GM23338 (cell line): ENCODE data around the gene LHX3. TPM values are rescaled to one million over a fixed set of nuclear protein-coding genes. Genes with fewer than 3 reads are reported as not detected.

Source experiments
- ATAC-seq: fragments of 200-7000 bp; cut with Tn5 transposase; 3 replicates; pipeline ENCODE4 v1.9.1; 2020
- DNase-seq: peaks from one replicate; pipeline ENCODE4 v3.0.0-alpha.2; 2015; ENCODE audit warnings: low spot score
- H2AFZ ChIP-seq: fragments of 200-600 bp; sonication (generic); 2 replicates; pipeline ENCODE4 v1.8.0; 2016; ENCODE audit warnings: antibody characterized with exemption, mild to moderate bottlenecking, moderate library complexity
- H3F3A ChIP-seq: fragments of 200-600 bp; sonication (generic); replicated peaks from 2 replicates; pipeline ENCODE4 v1.8.0; 2017; ENCODE audit warnings: antibody characterized with exemption, mixed run types, low read depth
- H3K27ac ChIP-seq: fragments of 200-600 bp; sonication (generic); 2 replicates; pipeline ENCODE4 v1.6.1; 2016; ENCODE audit warnings: low read depth
- H3K27me3 ChIP-seq: fragments of 200-600 bp; sonication (generic); 2 replicates; pipeline ENCODE4 v1.8.0; 2016; ENCODE audit warnings: mild to moderate bottlenecking, mixed run types, moderate library complexity; ENCODE audit not compliant: insufficient read depth
- H3K36me3 ChIP-seq: fragments of 200-600 bp; sonication (generic); 2 replicates; pipeline ENCODE4 v1.8.0; 2016; ENCODE audit warnings: mild to moderate bottlenecking; ENCODE audit not compliant: insufficient read depth
- H3K4me1 ChIP-seq: fragments of 200-600 bp; sonication (generic); 2 replicates; pipeline ENCODE4 v1.8.0; 2016; ENCODE audit warnings: mild to moderate bottlenecking, moderate library complexity; ENCODE audit not compliant: insufficient read depth
- H3K4me2 ChIP-seq: fragments of 200-600 bp; sonication (generic); 2 replicates; pipeline ENCODE4 v1.7.1; 2017; ENCODE audit warnings: mixed run types
- H3K4me3 ChIP-seq: fragments of 200-600 bp; sonication (generic); 2 replicates; pipeline ENCODE4 v1.6.1; 2016; ENCODE audit warnings: mixed run types
- H3K79me2 ChIP-seq: fragments of 200-600 bp; sonication (generic); replicated peaks from 2 replicates; pipeline ENCODE4 v1.8.0; 2017; ENCODE audit warnings: mild to moderate bottlenecking; ENCODE audit not compliant: insufficient read depth
- H3K9me2 ChIP-seq: fragments of 200-600 bp; sonication (generic); 2 replicates; pipeline ENCODE4 v1.8.0; 2017; ENCODE audit not compliant: insufficient read depth
- H4K20me1 ChIP-seq: fragments of 200-600 bp; sonication (generic); replicated peaks from 2 replicates; pipeline ENCODE4 v1.8.0; 2017; ENCODE audit warnings: mild to moderate bottlenecking; ENCODE audit not compliant: insufficient read depth
- H3K27ac Mint-ChIP-seq: 2 replicates; pipeline ENCODE4 v1.8.0; 2020; ENCODE audit warnings: inconsistent platforms, mild to moderate bottlenecking, moderate library complexity, mixed read lengths
- H3K27me3 Mint-ChIP-seq: 3 replicates; pipeline ENCODE4 v1.8.0; 2022; ENCODE audit warnings: low read depth, mild to moderate bottlenecking, moderate library complexity, mixed read lengths, inconsistent platforms; ENCODE audit not compliant: insufficient read depth, poor library complexity
- H3K36me3 Mint-ChIP-seq: 3 replicates; pipeline ENCODE4 v1.8.0; 2021; ENCODE audit warnings: low read depth, mild to moderate bottlenecking, inconsistent platforms, moderate library complexity, mixed read lengths
- H3K4me1 Mint-ChIP-seq: 3 replicates; pipeline ENCODE4 v1.8.0; 2020; ENCODE audit warnings: mild to moderate bottlenecking, inconsistent platforms, mixed read lengths
- H3K4me3 Mint-ChIP-seq: 3 replicates; pipeline ENCODE4 v1.8.0; 2021; ENCODE audit warnings: moderate library complexity, mild to moderate bottlenecking, inconsistent platforms, mixed read lengths
- H3K9me3 Mint-ChIP-seq: 3 replicates; pipeline ENCODE4 v1.8.0; 2020; ENCODE audit warnings: moderate library complexity, mild to moderate bottlenecking, inconsistent platforms, mixed read lengths
- EZH2 ChIP-seq: fragments of 200-600 bp; sonication (generic); IDR thresholded peaks from one replicate; pipeline ENCODE4 v1.8.0; 2017; ENCODE audit warnings: antibody characterized with exemption, mild to moderate bottlenecking, low read depth; ENCODE audit not compliant: unreplicated experiment
- STAT1 ChIP-seq: IDR thresholded peaks from one replicate; pipeline ENCODE4 v1.6.1; 2016; ENCODE audit warnings: antibody characterized with exemption; ENCODE audit not compliant: unreplicated experiment
- polyA plus RNA-seq: library from polyadenylated mRNA; unstranded; fragments of >200 nt; fragmentation: Nextera tagmentation; extraction: Ambion mirVana; gene quantifications from 2 replicates; pipeline ENCODE4 v1.2.1, GENCODE V29; 2016
- total RNA-seq: library from RNA; depleted of rRNA; stranded (reverse); fragments of >200 nt; shearing (Covaris generic); gene quantifications from 2 replicates; pipeline ENCODE4 v1.2.3, GENCODE V29; 2014
- TF ChIP-seq, protein P1 (sequence below): fragments of 250-450 bp; sonication (Bioruptor Pico); IDR thresholded peaks from 2 replicates; pipeline ENCODE4 v1.5.0; 2020; ENCODE audit warnings: mild to moderate bottlenecking, moderate library complexity
- TF ChIP-seq, protein P2 (sequence below): IDR thresholded peaks from one replicate; pipeline ENCODE4 v1.6.1; 2018; ENCODE audit warnings: antibody characterized with exemption; ENCODE audit not compliant: unreplicated experiment
- TF ChIP-seq, protein P3 (sequence below), 2 experiments: fragments of 200-600 bp in 1 of 2; sonication (generic) in 1 of 2; conservative IDR thresholded peaks; 2 replicates each; pipeline versions ENCODE4 v1.5.1 to v1.6.1; 2016 to 2017; ENCODE audit warnings: antibody characterized with exemption in 2 of 2, low read depth in 2 of 2, mild to moderate bottlenecking in 2 of 2, moderate library complexity in 1 of 2
- TF ChIP-seq, protein P4 (sequence below): IDR thresholded peaks from 2 replicates; pipeline ENCODE4 v1.6.1; 2016; ENCODE audit warnings: antibody characterized with exemption

LHX3 gene
- total and polyA plus RNA-seq, 2 experiments from 2014 or later = 0.08 TPM; not detected in 1

DNA sequence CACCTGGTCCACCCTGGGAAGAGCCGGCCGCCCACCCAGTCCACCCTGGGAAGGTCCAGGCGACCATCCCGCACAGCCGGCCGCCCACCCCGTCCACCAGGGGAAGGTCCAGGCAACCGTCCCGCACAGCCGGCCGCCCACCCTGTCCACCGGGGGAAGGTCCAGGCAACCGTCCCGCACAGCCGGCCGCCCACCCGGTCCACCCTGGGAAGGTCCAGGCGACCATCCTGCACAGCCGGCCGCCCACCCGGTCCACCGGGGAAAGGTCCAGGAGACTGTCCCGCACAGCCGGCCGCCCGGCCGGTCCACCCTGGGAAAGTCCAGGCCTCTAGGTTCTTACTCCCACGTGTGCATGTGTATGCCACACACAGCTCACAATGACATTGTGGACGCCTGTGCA is 47.4 kb upstream of the LHX3 start (continued):
- TF ChIP-seq, protein P1, sequence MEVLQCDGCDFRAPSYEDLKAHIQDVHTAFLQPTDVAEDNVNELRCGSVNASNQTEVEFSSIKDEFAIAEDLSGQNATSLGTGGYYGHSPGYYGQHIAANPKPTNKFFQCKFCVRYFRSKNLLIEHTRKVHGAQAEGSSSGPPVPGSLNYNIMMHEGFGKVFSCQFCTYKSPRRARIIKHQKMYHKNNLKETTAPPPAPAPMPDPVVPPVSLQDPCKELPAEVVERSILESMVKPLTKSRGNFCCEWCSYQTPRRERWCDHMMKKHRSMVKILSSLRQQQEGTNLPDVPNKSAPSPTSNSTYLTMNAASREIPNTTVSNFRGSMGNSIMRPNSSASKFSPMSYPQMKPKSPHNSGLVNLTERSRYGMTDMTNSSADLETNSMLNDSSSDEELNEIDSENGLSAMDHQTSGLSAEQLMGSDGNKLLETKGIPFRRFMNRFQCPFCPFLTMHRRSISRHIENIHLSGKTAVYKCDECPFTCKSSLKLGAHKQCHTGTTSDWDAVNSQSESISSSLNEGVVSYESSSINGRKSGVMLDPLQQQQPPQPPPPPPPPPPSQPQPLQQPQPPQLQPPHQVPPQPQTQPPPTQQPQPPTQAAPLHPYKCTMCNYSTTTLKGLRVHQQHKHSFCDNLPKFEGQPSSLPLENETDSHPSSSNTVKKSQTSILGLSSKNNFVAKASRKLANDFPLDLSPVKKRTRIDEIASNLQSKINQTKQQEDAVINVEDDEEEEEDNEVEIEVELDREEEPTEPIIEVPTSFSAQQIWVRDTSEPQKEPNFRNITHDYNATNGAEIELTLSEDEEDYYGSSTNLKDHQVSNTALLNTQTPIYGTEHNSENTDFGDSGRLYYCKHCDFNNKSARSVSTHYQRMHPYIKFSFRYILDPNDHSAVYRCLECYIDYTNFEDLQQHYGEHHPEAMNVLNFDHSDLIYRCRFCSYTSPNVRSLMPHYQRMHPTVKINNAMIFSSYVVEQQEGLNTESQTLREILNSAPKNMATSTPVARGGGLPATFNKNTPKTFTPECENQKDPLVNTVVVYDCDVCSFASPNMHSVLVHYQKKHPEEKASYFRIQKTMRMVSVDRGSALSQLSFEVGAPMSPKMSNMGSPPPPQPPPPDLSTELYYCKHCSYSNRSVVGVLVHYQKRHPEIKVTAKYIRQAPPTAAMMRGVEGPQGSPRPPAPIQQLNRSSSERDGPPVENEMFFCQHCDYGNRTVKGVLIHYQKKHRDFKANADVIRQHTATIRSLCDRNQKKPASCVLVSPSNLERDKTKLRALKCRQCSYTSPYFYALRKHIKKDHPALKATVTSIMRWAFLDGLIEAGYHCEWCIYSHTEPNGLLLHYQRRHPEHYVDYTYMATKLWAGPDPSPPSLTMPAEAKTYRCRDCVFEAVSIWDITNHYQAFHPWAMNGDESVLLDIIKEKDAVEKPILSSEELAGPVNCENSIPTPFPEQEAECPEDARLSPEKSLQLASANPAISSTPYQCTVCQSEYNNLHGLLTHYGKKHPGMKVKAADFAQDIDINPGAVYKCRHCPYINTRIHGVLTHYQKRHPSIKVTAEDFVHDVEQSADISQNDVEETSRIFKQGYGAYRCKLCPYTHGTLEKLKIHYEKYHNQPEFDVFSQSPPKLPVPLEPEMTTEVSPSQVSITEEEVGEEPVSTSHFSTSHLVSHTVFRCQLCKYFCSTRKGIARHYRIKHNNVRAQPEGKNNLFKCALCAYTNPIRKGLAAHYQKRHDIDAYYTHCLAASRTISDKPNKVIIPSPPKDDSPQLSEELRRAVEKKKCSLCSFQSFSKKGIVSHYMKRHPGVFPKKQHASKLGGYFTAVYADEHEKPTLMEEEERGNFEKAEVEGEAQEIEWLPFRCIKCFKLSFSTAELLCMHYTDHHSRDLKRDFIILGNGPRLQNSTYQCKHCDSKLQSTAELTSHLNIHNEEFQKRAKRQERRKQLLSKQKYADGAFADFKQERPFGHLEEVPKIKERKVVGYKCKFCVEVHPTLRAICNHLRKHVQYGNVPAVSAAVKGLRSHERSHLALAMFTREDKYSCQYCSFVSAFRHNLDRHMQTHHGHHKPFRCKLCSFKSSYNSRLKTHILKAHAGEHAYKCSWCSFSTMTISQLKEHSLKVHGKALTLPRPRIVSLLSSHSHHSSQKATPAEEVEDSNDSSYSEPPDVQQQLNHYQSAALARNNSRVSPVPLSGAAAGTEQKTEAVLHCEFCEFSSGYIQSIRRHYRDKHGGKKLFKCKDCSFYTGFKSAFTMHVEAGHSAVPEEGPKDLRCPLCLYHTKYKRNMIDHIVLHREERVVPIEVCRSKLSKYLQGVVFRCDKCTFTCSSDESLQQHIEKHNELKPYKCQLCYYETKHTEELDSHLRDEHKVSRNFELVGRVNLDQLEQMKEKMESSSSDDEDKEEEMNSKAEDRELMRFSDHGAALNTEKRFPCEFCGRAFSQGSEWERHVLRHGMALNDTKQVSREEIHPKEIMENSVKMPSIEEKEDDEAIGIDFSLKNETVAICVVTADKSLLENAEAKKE (CRISPR knock-in tag) = no peak

DNA sequence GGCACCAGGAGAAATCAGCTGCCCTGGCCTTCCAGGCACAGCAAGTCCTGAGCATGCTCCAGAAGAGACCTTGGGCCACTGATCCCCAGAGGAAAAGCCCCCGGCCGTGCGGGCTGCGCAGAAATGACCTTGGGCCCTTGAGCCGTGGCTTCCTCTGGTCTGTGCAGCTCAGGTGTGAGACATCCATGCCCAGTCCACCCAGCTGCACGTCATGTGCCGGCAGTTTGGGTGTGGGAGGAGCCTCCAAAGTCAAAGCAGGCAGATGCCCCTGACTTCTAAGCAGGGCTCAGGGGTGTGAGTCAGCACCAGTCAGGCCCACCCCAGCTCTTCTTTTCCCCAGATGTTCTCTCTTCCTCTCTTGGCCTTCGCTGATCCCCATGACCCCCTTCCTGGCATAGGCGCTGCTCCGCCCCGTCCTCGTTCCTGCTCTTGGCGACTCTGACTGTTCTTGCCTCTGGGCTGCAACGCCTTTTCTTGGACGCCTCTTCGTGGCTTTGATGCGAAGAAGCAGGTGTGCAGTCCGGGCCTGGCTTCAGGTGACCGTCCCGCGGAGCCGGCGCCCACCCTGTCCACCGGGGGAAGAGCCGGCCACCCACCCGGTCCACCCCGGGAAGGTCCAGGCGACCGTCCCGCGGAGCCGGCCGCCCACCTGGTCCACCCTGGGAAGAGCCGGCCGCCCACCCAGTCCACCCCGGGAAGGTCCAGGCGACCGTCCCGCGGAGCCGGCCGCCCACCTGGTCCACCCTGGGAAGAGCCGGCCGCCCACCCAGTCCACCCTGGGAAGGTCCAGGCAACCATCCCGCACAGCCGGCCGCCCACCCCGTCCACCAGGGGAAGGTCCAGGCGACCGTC is 46.6 kb upstream of the LHX3 start:
- H3K27me3 ChIP-seq = 0 out of 2 replicates have a peak, but pooled peaks cover 2% of the 10 kb centered on the region
- no peak overlapping the region for H3K27ac ChIP-seq
- H3K4me2 ChIP-seq = no peak overlapping the region
- no peak overlapping the region for H3K4me3 ChIP-seq
- no peaks in the 10 kb centered on the region for H3K9me3 Mint-ChIP-seq
- H3K4me1 Mint-ChIP-seq = peaks cover 15% of the 10 kb centered on the region
- no peaks in the 10 kb centered on the region for H3K9me2 ChIP-seq
- no peaks in the 10 kb centered on the region for H3K4me1 ChIP-seq
- ATAC-seq (no peak), DNase-seq (no peak)
- no peak overlapping the region for H3K27ac Mint-ChIP-seq
- no peaks in the 10 kb centered on the region for H3K79me2 ChIP-seq
- no peak overlapping the region for H2AFZ ChIP-seq
- H3K36me3 ChIP-seq = no peaks in the 10 kb centered on the region
- H3K27me3 Mint-ChIP-seq = peaks cover 17% of the 10 kb centered on the region
- H3F3A ChIP-seq = no peaks in the 10 kb centered on the region
- no peak overlapping the region for H3K4me3 Mint-ChIP-seq
- no peaks in the 10 kb centered on the region for H4K20me1 ChIP-seq
- H3K36me3 Mint-ChIP-seq = no peaks in the 10 kb centered on the region
- TF ChIP-seq EZH2 = no peak
- TF ChIP-seq, protein P2, sequence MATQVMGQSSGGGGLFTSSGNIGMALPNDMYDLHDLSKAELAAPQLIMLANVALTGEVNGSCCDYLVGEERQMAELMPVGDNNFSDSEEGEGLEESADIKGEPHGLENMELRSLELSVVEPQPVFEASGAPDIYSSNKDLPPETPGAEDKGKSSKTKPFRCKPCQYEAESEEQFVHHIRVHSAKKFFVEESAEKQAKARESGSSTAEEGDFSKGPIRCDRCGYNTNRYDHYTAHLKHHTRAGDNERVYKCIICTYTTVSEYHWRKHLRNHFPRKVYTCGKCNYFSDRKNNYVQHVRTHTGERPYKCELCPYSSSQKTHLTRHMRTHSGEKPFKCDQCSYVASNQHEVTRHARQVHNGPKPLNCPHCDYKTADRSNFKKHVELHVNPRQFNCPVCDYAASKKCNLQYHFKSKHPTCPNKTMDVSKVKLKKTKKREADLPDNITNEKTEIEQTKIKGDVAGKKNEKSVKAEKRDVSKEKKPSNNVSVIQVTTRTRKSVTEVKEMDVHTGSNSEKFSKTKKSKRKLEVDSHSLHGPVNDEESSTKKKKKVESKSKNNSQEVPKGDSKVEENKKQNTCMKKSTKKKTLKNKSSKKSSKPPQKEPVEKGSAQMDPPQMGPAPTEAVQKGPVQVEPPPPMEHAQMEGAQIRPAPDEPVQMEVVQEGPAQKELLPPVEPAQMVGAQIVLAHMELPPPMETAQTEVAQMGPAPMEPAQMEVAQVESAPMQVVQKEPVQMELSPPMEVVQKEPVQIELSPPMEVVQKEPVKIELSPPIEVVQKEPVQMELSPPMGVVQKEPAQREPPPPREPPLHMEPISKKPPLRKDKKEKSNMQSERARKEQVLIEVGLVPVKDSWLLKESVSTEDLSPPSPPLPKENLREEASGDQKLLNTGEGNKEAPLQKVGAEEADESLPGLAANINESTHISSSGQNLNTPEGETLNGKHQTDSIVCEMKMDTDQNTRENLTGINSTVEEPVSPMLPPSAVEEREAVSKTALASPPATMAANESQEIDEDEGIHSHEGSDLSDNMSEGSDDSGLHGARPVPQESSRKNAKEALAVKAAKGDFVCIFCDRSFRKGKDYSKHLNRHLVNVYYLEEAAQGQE = no peak
- TF ChIP-seq, protein P3, sequence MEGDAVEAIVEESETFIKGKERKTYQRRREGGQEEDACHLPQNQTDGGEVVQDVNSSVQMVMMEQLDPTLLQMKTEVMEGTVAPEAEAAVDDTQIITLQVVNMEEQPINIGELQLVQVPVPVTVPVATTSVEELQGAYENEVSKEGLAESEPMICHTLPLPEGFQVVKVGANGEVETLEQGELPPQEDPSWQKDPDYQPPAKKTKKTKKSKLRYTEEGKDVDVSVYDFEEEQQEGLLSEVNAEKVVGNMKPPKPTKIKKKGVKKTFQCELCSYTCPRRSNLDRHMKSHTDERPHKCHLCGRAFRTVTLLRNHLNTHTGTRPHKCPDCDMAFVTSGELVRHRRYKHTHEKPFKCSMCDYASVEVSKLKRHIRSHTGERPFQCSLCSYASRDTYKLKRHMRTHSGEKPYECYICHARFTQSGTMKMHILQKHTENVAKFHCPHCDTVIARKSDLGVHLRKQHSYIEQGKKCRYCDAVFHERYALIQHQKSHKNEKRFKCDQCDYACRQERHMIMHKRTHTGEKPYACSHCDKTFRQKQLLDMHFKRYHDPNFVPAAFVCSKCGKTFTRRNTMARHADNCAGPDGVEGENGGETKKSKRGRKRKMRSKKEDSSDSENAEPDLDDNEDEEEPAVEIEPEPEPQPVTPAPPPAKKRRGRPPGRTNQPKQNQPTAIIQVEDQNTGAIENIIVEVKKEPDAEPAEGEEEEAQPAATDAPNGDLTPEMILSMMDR (conservative IDR thresholded peaks at IDR 0.05; ENCODE audit: low read depth in 2 of 2) = no peak
- TF ChIP-seq, protein P4, sequence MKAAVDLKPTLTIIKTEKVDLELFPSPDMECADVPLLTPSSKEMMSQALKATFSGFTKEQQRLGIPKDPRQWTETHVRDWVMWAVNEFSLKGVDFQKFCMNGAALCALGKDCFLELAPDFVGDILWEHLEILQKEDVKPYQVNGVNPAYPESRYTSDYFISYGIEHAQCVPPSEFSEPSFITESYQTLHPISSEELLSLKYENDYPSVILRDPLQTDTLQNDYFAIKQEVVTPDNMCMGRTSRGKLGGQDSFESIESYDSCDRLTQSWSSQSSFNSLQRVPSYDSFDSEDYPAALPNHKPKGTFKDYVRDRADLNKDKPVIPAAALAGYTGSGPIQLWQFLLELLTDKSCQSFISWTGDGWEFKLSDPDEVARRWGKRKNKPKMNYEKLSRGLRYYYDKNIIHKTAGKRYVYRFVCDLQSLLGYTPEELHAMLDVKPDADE = no peak
- TF ChIP-seq STAT1 = no peak
